ENCODE data around the gene USF2. TPM values are rescaled to one million over a fixed set of nuclear protein-coding genes. Genes with fewer than 3 reads are reported as not detected.

Gene USF2
- total RNA-seq, 1 donor: 50.1 TPM

- DNase-seq (ENCODE audit: low read depth): no peak
Observed at GRCh38 chr19:35293363-35293739, 24.6 kb downstream of the USF2 start.

GRCh38 chr19:35293808-35294207 is 25.0 kb downstream of the USF2 start:
- TF ChIP-seq CTCF (IDR thresholded peaks at IDR 0.05; ENCODE audit: insufficient read depth, low read depth, low read length): no peak
- H3K4me3 ChIP-seq (ENCODE audit: low read depth, low read length): no peak overlapping the region
- no peak for DNase-seq (ENCODE audit: low read depth)

More at GRCh38 chr19:35293363-35293739, 24.6 kb downstream of the USF2 start:
- no peak for TF ChIP-seq CTCF (IDR thresholded peaks at IDR 0.05; ENCODE audit: insufficient read depth, low read depth, low read length)
- H3K4me3 ChIP-seq (ENCODE audit: low read depth, low read length): no peak overlapping the region

- H3K4me3 ChIP-seq (ENCODE audit: low read depth, low read length): no peak overlapping the region
- no peak for DNase-seq (ENCODE audit: low read depth)
- no peak for TF ChIP-seq CTCF (IDR thresholded peaks at IDR 0.05; ENCODE audit: insufficient read depth, low read depth, low read length)
Observed at GRCh38 chr19:35294328-35294727, 25.6 kb downstream of the USF2 start.

GRCh38 chr19:35294859-35295791 is 26.4 kb downstream of the USF2 start:
- DNase-seq (ENCODE audit: low read depth): no peak
- no peak overlapping the region for H3K4me3 ChIP-seq (ENCODE audit: low read depth, low read length)
- no peak for TF ChIP-seq CTCF (IDR thresholded peaks at IDR 0.05; ENCODE audit: insufficient read depth, low read depth, low read length)

GRCh38 chr19:35295792-35296462 is 27.2 kb downstream of the USF2 start:
- H3K4me3 ChIP-seq (ENCODE audit: low read depth, low read length): no peak overlapping the region
- TF ChIP-seq CTCF (IDR thresholded peaks at IDR 0.05; ENCODE audit: insufficient read depth, low read depth, low read length): no peak
- DNase-seq (ENCODE audit: low read depth): no peak

- H3K4me3 ChIP-seq (ENCODE audit: low read depth, low read length): no peak overlapping the region
- no peak for TF ChIP-seq CTCF (IDR thresholded peaks at IDR 0.05; ENCODE audit: insufficient read depth, low read depth, low read length)
- no peak for DNase-seq (ENCODE audit: low read depth)
Observed at GRCh38 chr19:35296644-35297514, 28.1 kb downstream of the USF2 start.

Data from fibroblast of villous mesenchyme (primary cell).